HL-60 (cell line): Measurements from ENCODE around the gene GPR137B.

Experiments used
- DNase-seq, 2 experiments: peaks; one replicate each; pipeline ENCODE4 v3.0.0-alpha.2; 2010 to 2020; ENCODE audit warnings: low read depth in 1 of 2, low spot score in 1 of 2
- H3K27ac ChIP-seq: fragments of 250-450 bp; sonication (Bioruptor Pico); replicated peaks from 2 replicates; pipeline ENCODE4 v1.5.1; 2020; ENCODE audit warnings: mild to moderate bottlenecking, moderate library complexity
- H3K27me3 ChIP-seq: fragments of 250-450 bp; sonication (Bioruptor Pico); 2 replicates; pipeline ENCODE4 v1.5.1; 2021; ENCODE audit warnings: mild to moderate bottlenecking, moderate library complexity; ENCODE audit not compliant: insufficient read depth, poor library complexity, severe bottlenecking
- H3K4me3 ChIP-seq: replicated peaks from 2 replicates; pipeline ENCODE4 v1.5.1; 2011; ENCODE audit warnings: mild to moderate bottlenecking, control low read depth, low read length; ENCODE audit not compliant: insufficient read depth
- GABPA ChIP-seq: IDR thresholded peaks from 2 replicates; pipeline ENCODE4 v1.6.1; 2012; ENCODE audit warnings: low read depth
- POLR2AphosphoS5 ChIP-seq: IDR thresholded peaks from 2 replicates; pipeline ENCODE4 v1.6.1; 2012; ENCODE audit warnings: low read depth
- REST ChIP-seq: IDR thresholded peaks from 2 replicates; pipeline ENCODE4 v1.6.1; 2012; ENCODE audit warnings: low read depth; ENCODE audit not compliant: insufficient replicate concordance
- SPI1 ChIP-seq: IDR thresholded peaks from 2 replicates; pipeline ENCODE4 v1.6.1; 2012; ENCODE audit warnings: low read depth, mild to moderate bottlenecking, borderline replicate concordance
- TF ChIP-seq, protein P1 (sequence below): IDR thresholded peaks from one replicate; pipeline ENCODE4 v1.5.1; 2011; ENCODE audit warnings: low read length, control low read depth, inconsistent platforms; ENCODE audit not compliant: insufficient read depth

GPR137B gene

GRCh38 chr1:236165238-236165981, 23.1 kb downstream of the GPR137B start:
- Histone ChIP-seq H3K27ac (no peak overlapping the region), H3K27me3 (no peaks in the 10 kb centered on the region), H3K4me3 (no peak overlapping the region)
- no peak for DNase-seq
- TF ChIP-seq SPI1, result no peak
- TF ChIP-seq GABPA, result no peak
- no peak for TF ChIP-seq REST

- DNase-seq, result no peak
- no peak for TF ChIP-seq GABPA
- H3K27ac ChIP-seq, result no peak overlapping the region
- H3K4me3 ChIP-seq, result no peak overlapping the region
- H3K27me3 ChIP-seq, result no peaks in the 10 kb centered on the region
Measured at GRCh38 chr1:236166041-236166440, 23.7 kb downstream of the GPR137B start.

- no peak overlapping the region for H3K27ac ChIP-seq
- TF ChIP-seq SPI1 (no peak), GABPA (no peak), POLR2AphosphoS5 (no peak), REST (no peak)
- TF ChIP-seq, protein P1, sequence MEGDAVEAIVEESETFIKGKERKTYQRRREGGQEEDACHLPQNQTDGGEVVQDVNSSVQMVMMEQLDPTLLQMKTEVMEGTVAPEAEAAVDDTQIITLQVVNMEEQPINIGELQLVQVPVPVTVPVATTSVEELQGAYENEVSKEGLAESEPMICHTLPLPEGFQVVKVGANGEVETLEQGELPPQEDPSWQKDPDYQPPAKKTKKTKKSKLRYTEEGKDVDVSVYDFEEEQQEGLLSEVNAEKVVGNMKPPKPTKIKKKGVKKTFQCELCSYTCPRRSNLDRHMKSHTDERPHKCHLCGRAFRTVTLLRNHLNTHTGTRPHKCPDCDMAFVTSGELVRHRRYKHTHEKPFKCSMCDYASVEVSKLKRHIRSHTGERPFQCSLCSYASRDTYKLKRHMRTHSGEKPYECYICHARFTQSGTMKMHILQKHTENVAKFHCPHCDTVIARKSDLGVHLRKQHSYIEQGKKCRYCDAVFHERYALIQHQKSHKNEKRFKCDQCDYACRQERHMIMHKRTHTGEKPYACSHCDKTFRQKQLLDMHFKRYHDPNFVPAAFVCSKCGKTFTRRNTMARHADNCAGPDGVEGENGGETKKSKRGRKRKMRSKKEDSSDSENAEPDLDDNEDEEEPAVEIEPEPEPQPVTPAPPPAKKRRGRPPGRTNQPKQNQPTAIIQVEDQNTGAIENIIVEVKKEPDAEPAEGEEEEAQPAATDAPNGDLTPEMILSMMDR, result no peak
- H3K27me3 ChIP-seq, result no peaks in the 10 kb centered on the region
- DNase-seq, result no peak
- no peak overlapping the region for H3K4me3 ChIP-seq
Measured at GRCh38 chr1:236167154-236167553, 24.8 kb downstream of the GPR137B start.

GRCh38 chr1:236167578-236167977, 25.2 kb downstream of the GPR137B start:
- DNase-seq, result no peak
- H3K27me3 ChIP-seq, result no peaks in the 10 kb centered on the region
- H3K27ac ChIP-seq, result no peak overlapping the region
- no peak overlapping the region for H3K4me3 ChIP-seq
- TF ChIP-seq REST (no peak), POLR2AphosphoS5 (no peak), GABPA (no peak), SPI1 (no peak)
- TF ChIP-seq, protein P1, result no peak
